OCI-LY3 (cell line): ENCODE results near the gene RELCH.

Source experiments
- H2AFZ ChIP-seq: fragments of 200-600, 300-600 bp; shearing (Covaris generic); 2 replicates; pipeline ENCODE4 v1.6.0; 2014; ENCODE audit warnings: antibody characterized with exemption, low read depth, low read length
- H3K27ac ChIP-seq: fragments of 200-600, 300-600 bp; sonication (generic); 2 replicates; pipeline ENCODE4 v1.5.1; 2014; ENCODE audit warnings: mild to moderate bottlenecking, low read length, moderate library complexity, mixed read lengths
- H3K27me3 ChIP-seq: fragments of 200-600, 300-600 bp; sonication (generic); 2 replicates; pipeline ENCODE4 v1.6.1; 2014; ENCODE audit warnings: low read depth, low read length, mixed read lengths
- H3K36me3 ChIP-seq: fragments of 200-600, 300-600 bp; sonication (generic); replicated peaks from 2 replicates; pipeline ENCODE3; 2014; ENCODE audit warnings: low read depth, low read length, mixed read lengths
- H3K4me1 ChIP-seq: fragments of 300-600, 200-600 bp; sonication (generic); 2 replicates; pipeline ENCODE4 v1.6.1; 2014; ENCODE audit warnings: low read length, mixed read lengths
- H3K4me2 ChIP-seq: fragments of 200-600, 300-600 bp; sonication (generic); 2 replicates; pipeline ENCODE4 v1.6.1; 2014; ENCODE audit warnings: low read length, mixed read lengths
- H3K4me3 ChIP-seq: fragments of 300-600, 200-600 bp; sonication (generic); 2 replicates; pipeline ENCODE4 v1.5.1; 2014; ENCODE audit warnings: antibody characterized with exemption, mild to moderate bottlenecking, low read length, moderate library complexity
- H3K79me2 ChIP-seq: fragments of 300-600, 200-600 bp; shearing (Covaris generic); 2 replicates; pipeline ENCODE4 v1.6.1; 2014; ENCODE audit warnings: mild to moderate bottlenecking, low read length, mixed read lengths
- H3K9ac ChIP-seq: fragments of 300-600, 200-600 bp; shearing (Covaris generic); 2 replicates; pipeline ENCODE4 v1.6.0; 2014; ENCODE audit warnings: mild to moderate bottlenecking, low read length, moderate library complexity
- H3K9me3 ChIP-seq: fragments of 200-600, 300-600 bp; shearing (Covaris generic); 2 replicates; pipeline ENCODE4 v1.6.1; 2014; ENCODE audit warnings: low read length, mixed read lengths; ENCODE audit not compliant: insufficient read depth
- H4K20me1 ChIP-seq: fragments of 200-600, 300-600 bp; sonication (generic); 2 replicates; pipeline ENCODE4 v1.6.1; 2016; ENCODE audit warnings: low read length, mixed read lengths; ENCODE audit not compliant: insufficient read depth
- CTCF ChIP-seq: fragments of 200-600, 300-600 bp; sonication (generic); IDR thresholded peaks from 2 replicates; pipeline ENCODE4 v1.5.1; 2014; ENCODE audit warnings: antibody characterized with exemption, low read length, low read depth
- EZH2phosphoT487 ChIP-seq: fragments of 200-600 bp; shearing (Covaris generic); IDR thresholded peaks from 2 replicates; pipeline ENCODE4 v1.6.1; 2018; ENCODE audit warnings: antibody characterized with exemption, mixed run types, low read depth

The RELCH gene

GRCh38 chr18:62179213-62179612 lies 7.8 kb upstream of the RELCH start:
- Histone ChIP-seq H3K36me3 (peaks cover 3% of the 10 kb centered on the region), H3K9me3 (no peaks in the 10 kb centered on the region), H3K9ac (no peak overlapping the region), H3K27me3 (no peaks in the 10 kb centered on the region), H3K27ac (peak overlapping the region; percentile 10; the same call in 1 of the 2 replicates), H4K20me1 (peaks cover 13% of the 10 kb centered on the region), H3K4me3 (peak overlapping the region; percentile 12), H3K4me2 (peak overlapping the region; percentile 54), H2AFZ (no peak overlapping the region), H3K4me1 (peaks cover 31% of the 10 kb centered on the region), H3K79me2 (peaks cover 7% of the 10 kb centered on the region; the same call in 1 of the 2 replicates)
- TF ChIP-seq CTCF = no peak
- no peak for TF ChIP-seq EZH2phosphoT487

GRCh38 chr18:62182220-62182619 lies 4.8 kb upstream of the RELCH start:
- TF ChIP-seq CTCF (peak; percentile 59), EZH2phosphoT487 (no peak)
- no peak overlapping the region for H3K4me2 ChIP-seq
- H3K9ac ChIP-seq = no peak overlapping the region
- no peak overlapping the region for H3K27ac ChIP-seq
- no peak overlapping the region for H3K4me3 ChIP-seq
- H3K79me2 ChIP-seq = peaks cover 16% of the 10 kb centered on the region
- peaks cover 3% of the 10 kb centered on the region for H3K36me3 ChIP-seq
- H2AFZ ChIP-seq = no peak overlapping the region
- peaks cover 36% of the 10 kb centered on the region for H3K4me1 ChIP-seq
- no peaks in the 10 kb centered on the region for H3K27me3 ChIP-seq
- H4K20me1 ChIP-seq = peaks cover 13% of the 10 kb centered on the region
- H3K9me3 ChIP-seq = no peaks in the 10 kb centered on the region

- Histone ChIP-seq H2AFZ (no peak overlapping the region), H3K9ac (no peak overlapping the region), H3K36me3 (peaks cover under 1% of the 10 kb centered on the region), H3K4me1 (peaks cover 31% of the 10 kb centered on the region), H3K4me3 (no peak overlapping the region), H3K79me2 (peaks cover 26% of the 10 kb centered on the region), H3K9me3 (no peaks in the 10 kb centered on the region), H3K27ac (no peak overlapping the region), H3K27me3 (no peaks in the 10 kb centered on the region), H3K4me2 (no peak overlapping the region), H4K20me1 (peaks cover 17% of the 10 kb centered on the region)
- TF ChIP-seq EZH2phosphoT487 (no peak), CTCF (peak; percentile 94)
These were observed 3.4 kb upstream of the RELCH start for GRCh38 chr18:62183578-62184195.

GRCh38 chr18:62186499-62186773 lies 619 bp upstream of the RELCH start:
- peaks cover 35% of the 10 kb centered on the region for H4K20me1 ChIP-seq
- H3K27ac ChIP-seq = peak overlapping the region; percentile 10; the same call in 1 of the 2 replicates
- TF ChIP-seq EZH2phosphoT487 = no peak
- no peaks in the 10 kb centered on the region for H3K27me3 ChIP-seq
- H3K36me3 ChIP-seq = peaks cover 6% of the 10 kb centered on the region
- peak overlapping the region; percentile 90 for H2AFZ ChIP-seq
- peak overlapping the region; percentile 98 for H3K4me2 ChIP-seq
- peak overlapping the region; percentile 83 for H3K4me3 ChIP-seq
- peaks cover 26% of the 10 kb centered on the region for H3K4me1 ChIP-seq
- H3K9ac ChIP-seq = peak overlapping the region; percentile 80
- H3K79me2 ChIP-seq = peaks cover 53% of the 10 kb centered on the region
- no peaks in the 10 kb centered on the region for H3K9me3 ChIP-seq
